HG03565 (cell line): ENCODE data around the gene P2RX7.
"Not testable (repeated sequence)": the region's sequence is repeated elsewhere in the genome, so short reads cannot be mapped to it uniquely, and the experiment has no call there.

ENCODE experiments used
- ATAC-seq: cut with Tn5 transposase; IDR thresholded peaks from one replicate; pipeline ENCODE4 v1.9.1; 2021; ENCODE audit warnings: mild to moderate bottlenecking, moderate library complexity; ENCODE audit not compliant: unreplicated experiment

Gene P2RX7

DNA sequence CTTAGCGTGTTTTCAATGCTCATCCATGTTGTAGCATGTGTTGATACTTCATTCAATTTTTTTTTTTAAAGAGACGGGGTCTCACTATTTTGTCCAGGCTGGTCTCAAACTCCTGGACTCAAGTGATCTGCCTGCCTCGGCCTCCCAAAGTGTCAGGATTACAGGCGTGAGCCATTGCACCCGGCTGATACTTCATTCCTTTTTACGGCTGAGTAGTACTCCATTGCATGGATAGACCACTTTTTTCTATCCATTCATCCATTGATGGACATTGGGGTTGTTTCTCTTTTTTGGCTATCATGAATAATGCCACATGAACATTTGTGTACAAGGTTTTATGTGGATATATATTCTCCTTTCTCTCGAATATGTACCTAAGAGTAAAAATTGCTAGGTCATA is 1.2 kb downstream of the P2RX7 start:
- no peak for ATAC-seq

DNA sequence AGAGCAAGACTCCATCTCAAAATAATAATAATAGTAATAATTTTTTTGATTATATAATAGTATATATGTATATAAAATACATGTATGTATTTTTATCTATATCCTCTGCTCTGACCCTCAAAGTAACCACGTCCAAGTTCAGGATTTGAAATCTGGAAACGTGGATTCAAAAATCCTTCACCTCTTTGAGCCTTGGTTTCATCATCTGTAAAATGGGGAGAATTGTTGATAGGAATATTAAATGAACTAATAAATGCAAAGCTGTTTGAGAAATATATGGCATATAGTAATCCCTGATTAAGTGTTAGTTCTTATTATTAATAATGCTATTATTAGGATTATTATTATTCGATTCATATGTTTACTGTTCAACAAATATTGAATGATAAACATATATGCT is 2.6 kb downstream of the P2RX7 start:
- no peak for ATAC-seq

DNA sequence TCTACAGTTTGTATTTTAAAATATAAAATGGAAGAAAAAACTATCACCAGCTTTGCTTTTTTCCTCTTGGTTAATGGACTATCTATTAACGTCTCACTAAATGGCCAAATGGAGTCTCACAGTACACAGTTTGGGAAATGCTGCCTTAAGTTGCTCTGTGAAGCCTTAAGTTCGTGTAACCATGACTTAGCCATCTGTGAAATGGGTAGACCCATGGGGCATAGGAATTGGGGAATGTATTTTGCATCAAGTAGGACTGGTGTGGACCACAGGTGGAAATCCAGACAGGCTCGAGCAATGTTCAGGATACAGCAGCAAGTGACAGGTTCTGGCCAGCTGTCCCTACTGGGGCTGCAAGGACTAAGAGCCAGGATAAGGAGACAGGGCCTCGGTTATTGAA is 4.8 kb downstream of the P2RX7 start:
- no peak for ATAC-seq

DNA sequence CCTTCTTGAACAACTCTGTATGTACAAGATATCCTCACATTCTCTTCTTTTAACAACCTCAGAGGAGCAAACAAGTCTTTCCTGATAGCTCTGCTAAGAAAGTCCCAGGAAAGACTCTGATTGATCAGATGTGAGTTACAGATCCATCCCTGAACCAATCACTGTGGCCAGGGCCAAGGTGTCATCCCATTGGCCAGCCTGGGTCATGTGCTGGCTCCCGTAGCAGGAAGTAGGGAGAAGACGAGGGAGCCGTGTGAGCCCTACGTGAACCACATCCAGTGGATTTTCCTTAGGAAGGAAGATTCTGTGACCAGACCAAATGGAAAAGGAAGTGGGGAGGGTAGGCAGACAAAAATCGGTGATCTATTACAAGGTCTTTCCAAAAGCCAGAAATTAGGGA is 5.6 kb downstream of the P2RX7 start:
- ATAC-seq: no peak

DNA sequence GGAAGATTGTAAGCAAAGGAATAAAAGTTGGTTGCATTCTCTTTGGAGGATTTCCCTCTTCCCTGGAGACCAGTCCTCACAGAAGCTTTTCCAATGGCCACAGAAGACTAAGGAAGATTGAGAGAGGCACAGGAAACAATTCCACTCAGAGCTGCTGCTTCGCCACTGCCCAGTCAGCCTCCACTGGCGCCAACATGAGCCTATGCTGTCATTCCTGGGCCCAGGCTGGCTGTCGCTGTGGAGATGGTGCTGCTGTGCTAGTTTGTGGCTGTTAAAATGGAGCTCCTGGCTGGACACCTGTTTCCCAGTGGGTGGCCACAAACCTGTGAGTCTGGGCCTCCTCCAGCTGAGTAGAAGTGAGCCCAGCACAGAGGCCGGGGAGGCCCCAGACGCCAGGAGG is 6.6 kb downstream of the P2RX7 start:
- no peak for ATAC-seq

DNA sequence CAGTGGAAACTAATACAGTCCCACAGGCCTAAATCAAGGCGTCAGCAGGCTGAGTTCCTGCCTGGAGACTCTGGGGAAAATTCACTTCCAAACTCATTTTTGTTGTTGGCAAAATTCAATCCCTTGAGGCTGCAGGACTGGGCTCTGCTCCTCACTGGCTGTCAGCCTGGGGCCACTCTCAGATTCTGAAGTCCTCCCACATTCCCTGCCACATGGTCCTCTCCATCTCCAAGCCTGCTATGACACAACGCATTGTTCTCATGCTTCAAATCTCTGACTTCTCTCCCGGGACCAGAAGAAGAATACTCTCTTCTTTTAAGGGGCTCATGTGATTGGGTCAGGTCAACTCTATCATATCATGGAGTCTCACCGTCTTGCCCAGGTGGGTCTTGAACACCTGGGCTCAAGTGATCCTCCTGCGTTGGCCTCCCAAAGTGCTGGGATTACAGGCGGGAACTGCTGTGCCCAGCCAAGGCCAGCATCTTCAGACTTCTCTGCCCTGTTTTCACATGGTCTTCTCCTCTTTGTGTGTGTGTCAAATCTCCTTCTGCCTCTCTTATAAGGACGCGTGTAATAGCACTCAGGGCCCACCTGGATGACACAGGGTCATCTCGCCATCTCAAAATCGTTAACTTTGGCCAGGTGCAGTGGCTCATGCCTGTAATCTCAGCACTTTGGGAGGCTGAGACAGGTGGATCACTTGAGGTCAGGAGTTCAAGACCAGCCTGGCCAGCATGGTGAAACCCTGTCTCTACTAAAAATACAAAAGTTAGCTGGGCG is 9.7 kb downstream of the P2RX7 start:
- ATAC-seq: no peak

DNA sequence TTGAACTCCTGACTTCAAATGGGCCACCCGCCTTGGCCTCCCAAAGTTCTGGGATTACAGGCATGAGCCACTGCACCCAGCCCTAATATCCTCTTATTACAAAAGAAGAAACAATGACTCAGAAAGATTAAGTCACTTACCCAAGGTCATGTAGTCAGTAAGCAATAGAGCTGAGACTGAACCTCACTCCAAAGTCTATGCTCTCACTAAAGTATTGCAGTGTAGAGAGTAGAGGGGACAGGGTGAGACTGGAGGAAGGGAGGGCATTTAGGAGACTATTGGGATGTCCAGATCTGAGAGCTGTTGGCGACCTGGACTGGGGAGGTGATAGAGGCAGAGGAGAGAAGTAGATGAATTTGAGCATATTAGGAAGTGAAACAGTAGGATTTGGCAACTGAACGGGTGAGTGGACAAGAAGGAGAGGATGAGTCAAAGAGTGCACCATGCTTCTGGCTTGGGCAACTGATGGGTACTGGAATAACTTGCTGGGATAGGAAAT is 11.8 kb downstream of the P2RX7 start:
- ATAC-seq: no peak

DNA sequence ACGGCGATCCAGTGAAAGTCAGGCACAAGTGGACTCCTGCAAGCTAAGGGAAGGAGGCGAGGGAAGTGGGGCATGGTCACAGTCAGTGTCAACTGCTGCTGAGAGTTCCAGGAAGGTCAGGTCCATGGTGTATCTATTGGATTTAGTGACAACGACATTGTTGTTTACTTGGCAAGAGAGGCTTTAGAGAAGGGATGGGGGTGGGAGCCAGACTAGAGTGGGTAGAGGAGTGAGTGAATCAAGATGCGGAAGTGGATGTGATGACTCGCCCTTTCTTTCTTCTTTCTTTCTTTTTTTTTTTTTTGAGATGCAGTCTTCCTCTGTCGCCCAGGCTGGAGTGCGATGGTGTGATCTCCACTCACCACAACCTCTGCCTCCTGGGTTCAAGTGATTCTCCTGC is 12.5 kb downstream of the P2RX7 start:
- ATAC-seq: no peak

DNA sequence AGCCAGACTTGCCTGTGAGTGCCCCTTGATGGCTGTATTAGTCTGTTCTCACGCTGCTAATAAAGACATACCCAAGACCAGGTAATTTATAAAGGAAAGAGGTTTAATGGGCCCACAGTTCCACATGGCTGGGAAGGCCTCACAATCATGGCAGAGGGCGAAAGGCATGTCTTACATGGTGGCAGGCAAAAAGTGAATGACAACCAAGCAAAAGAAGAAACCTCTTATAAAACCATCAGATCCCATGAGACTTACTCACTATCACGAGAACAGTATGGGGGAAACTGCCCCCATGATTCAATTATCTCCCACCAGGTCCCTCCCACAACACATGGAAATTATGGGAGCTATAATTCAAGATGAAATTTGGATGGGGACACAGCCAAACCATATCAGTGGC is 16.6 kb downstream of the P2RX7 start:
- not testable (repeated sequence) for ATAC-seq

DNA sequence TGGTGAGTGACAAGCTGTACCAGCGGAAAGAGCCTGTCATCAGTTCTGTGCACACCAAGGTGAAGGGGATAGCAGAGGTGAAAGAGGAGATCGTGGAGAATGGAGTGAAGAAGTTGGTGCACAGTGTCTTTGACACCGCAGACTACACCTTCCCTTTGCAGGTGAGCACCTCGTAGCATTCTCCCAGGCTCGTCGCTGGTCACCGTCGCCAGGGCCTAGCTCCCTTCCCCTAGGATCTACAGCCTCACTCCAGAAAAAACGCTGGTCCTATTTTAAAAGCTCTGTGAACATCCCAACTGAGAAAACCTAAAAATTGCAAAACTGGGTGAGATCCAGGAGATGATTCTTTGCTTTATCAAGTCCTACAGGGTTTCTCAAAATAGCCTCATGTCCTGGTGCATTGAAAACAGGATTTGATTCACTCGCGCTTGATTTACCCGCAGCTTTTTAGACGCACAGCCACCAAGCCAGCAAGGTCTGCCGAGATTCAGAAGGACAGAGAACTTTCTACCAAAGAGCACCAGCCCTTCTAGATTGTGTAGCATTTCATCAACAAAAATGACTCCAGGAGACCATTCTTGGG is 22.2 kb downstream of the P2RX7 start:
- ATAC-seq: no peak

DNA sequence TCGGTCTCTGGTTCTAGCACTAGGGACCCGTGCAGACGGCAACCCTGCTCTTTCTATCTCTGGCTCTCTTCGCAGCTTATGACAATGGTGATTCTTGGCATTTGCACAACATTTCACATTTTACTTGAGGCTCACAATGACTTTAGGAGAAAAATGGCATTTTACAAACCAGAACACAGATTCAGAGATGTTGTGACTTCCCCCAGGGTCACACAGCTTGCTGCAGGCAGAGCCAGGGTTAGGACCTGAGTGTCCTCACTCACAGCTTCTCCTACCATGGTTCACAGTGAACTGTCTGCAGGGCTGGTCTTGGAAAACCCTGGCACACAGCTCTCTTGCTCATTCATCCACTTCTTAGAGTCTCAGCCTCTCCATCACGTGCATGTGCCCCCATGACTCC is 23.7 kb downstream of the P2RX7 start:
- no peak for ATAC-seq

DNA sequence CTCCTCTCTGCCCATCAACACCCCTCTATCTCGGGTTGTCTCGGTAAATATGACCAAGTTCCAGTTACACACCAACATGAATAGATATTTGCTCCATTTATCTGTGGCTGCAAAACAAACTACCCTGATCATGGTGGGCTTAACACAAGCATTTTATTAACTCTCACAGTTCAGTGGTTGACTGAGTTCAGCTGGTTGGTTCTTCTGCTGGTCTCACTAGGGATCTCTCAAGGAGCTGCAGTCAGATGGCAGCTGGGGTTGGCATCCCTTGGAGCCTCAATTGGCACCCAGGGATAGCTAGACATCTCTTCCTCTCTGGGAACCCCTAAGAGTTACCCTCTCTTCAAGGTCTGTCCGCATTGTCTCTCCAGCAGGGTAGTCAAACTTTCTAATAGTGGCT is 25.4 kb downstream of the P2RX7 start:
- ATAC-seq: no peak

DNA sequence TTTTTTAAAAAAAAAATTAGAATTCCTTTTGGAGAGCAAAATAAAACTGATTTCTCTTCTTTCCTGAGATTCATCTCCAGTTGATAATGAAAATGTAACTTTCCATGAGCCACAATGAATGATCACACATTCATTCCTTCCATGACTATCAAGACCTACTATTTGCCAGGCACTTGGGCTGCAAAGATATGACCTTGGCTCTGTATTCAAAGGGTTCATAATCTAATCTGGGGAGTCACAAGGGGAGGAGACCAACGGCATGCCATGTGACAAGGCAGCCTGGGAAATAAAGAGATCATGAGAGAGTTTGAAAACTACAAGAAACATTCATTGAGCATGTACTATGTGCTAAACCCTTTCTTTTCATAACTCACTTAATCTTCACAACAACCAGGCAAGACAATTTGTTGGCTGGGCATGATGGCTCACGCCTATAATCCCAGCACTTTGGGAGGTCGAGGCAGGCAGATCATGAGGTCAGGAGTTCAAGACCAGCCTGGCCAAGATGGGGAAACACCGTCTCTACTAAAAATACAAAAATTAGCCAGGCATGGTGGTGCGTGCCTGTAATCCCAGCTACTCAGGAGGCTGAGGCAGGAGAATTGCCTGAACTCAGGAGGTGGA is 26.2 kb downstream of the P2RX7 start:
- not testable (repeated sequence) for ATAC-seq

DNA sequence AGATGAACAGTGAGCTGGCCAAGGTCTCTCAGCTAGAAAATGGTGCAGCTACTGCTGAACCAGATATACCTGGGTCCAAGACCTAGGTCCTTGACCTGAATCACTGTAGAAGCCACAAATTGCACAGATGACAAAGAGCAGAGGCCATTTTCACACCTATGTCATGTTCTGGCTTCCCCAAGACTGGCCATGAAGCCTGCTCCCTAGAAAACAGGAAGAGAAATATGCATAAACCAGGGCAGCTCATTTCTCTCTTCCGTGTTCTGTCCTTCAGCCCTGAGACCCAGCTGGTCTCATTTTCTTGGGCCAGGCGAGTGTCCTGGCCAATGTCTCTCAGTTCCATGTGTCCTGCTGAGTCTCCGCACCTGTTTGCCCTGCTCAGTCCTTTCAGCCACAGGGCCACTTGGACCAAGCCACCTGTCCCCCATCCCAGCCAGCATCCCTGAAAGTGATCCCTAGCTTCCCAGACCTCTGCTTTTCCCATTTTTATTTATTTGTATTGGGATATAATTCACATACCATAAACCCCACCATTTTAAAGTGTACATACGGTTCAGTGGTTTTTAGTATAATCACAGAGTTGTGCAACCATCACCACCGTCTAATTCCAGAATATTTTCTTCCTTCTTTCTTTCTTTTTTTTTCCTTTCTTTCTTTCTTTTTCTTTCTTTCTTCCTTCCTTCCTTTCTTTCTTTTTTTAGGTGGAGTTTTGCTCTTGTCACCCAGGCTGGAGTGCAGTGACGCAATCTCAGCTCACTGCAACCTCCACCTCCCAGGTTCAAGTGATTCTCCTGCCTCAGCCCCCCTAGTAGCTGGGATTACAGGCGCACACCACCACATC is 27.0 kb downstream of the P2RX7 start:
- no peak for ATAC-seq

DNA sequence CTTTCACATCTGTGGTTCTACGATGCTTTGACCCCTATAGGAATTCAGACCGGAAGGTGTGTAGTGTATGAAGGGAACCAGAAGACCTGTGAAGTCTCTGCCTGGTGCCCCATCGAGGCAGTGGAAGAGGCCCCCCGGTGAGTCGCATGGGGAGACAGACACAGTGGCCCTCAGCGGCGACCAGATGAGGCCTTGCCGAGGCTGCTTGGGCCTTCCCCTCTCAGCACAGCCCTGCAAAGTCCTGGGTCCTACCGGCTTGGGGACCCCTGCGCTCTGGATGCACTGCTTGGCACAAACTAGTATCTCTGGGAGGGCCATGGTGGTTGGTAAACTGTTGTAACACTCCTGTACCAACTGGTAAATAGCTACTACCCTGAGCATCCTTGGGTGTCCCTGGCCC is 29.7 kb downstream of the P2RX7 start:
- no peak for ATAC-seq

DNA sequence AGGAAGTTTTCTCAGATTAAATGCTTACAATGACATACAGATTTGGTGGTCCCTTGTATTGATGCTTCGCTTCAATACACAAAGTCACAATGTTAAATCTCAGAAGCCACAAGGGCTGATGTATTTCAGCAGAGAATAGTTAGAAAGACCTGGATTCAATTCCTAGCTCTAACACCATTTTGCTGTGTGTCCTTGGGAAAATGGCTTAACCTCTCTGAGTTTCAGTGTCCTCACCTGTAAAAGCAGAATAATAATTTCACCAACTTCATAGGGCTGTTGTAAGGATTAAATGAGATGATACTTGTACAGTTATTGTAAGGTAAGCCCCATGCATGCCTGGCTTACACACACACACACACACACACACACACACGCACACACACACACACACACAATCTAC is 30.3 kb downstream of the P2RX7 start:
- no peak for ATAC-seq

DNA sequence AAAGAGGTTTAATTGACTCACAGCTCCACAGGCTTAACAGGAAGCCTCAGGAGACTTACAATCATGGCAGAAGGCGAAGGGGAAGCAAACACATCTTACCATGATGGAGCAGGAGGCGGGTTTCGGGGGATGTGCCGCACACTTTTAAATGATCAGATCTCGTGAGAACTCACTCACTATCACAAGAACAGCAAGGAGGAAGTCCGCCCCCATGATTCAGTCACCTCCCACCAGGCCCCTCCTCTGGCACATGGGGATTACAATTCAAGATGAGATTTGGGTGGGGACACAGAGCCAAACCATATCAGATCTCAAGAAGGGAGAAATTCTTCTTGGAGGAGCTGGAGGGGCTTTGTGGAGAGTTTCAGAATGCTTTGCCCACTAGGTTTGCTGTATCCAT is 32.2 kb downstream of the P2RX7 start:
- not testable (repeated sequence) for ATAC-seq

DNA sequence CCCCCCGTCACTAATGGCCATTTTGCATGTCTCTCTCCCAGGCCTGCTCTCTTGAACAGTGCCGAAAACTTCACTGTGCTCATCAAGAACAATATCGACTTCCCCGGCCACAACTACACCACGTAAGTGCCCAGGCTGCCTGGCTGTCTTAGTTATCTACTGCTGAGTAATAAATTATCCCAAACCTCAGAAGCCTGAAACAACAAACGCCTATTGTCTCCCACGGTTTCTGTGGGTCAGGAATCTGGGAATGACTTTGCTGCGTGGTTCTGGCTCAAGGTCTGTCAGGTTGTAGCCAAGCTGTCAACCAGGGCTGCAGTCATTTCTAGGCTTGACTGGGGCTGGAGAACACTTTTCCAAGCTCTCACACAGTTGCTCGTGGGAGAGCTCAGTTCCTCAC is 32.6 kb downstream of the P2RX7 start:
- ATAC-seq: no peak

DNA sequence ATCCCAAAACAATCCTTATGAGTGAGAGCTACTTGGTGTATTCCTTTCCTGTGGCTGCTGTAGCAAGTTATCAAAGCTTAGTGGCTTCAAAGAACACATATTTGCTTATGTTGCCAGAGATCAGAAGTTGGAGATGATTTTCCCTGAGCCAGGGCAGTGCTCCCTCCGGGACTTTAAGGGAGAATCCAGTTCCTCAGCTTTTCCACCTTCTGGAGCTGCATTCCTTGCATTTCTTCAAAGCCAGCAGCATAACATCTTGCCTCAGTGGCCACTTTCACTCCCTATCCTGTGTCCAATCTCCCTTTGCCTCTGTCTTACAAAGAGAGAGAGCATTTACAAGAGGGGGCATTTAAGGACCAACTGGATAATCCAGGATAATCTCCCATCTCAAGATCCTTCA is 33.7 kb downstream of the P2RX7 start:
- no peak for ATAC-seq

DNA sequence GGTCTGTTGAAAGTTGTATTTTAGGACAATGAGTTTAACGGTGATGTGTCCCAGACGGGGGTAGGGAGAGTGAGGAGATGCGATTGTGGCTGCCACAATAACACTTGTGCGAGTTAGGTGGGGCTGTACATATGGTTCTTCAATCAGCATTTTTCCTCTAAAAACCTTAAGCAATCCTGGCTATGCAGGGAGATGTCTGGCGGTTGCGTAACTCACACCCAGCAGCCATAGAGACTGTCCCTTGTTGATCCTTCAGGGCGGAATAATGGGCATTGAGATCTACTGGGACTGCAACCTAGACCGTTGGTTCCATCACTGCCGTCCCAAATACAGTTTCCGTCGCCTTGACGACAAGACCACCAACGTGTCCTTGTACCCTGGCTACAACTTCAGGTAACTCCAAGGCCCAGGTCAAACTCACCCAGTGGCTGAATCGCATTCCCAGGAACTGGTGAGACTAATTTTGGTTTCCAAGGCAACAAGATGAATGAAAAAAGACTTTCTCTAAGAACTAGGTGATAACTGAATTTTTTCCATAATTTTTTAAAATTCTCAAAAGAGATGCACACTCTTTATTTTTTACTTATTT is 34.6 kb downstream of the P2RX7 start:
- ATAC-seq: no peak

DNA sequence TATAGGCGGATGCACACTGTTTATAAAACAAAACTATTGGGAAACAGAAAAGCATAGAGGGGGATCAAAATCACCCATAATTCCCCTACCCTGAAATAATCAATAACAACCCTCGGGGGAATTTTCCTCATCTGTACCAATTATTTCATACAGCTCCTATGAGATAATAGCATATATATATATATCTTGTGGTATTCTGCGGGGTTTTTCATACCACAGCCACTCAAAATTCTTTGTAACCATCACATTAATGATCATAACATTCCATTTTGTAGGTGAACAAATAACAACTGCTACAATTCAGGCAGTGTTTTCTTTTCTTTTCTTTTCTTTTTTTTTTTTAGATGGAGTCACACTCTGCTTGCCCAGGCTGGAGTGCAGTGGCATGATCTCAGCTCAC is 35.3 kb downstream of the P2RX7 start:
- ATAC-seq: no peak
